ENCODE results near the gene UGT1A5.
"Not testable (repeated sequence)": the region's sequence is repeated elsewhere in the genome, so short reads cannot be mapped to it uniquely, and the experiment has no call there.

GRCh38 chr2:233736868-233737653 lies 24.4 kb downstream of the UGT1A5 start:
- TF ChIP-seq CTCF, POLR2A, EP300 (IDR thresholded peaks at IDR 0.05): not testable (repeated sequence)

Measured in suprapubic skin (tissue), 3 donors.